ENCODE results near the gene MRGPRG.
"Not testable (repeated sequence)": the region's sequence is repeated elsewhere in the genome, so short reads cannot be mapped to it uniquely, and the experiment has no call there.

Gene MRGPRG

DNA sequence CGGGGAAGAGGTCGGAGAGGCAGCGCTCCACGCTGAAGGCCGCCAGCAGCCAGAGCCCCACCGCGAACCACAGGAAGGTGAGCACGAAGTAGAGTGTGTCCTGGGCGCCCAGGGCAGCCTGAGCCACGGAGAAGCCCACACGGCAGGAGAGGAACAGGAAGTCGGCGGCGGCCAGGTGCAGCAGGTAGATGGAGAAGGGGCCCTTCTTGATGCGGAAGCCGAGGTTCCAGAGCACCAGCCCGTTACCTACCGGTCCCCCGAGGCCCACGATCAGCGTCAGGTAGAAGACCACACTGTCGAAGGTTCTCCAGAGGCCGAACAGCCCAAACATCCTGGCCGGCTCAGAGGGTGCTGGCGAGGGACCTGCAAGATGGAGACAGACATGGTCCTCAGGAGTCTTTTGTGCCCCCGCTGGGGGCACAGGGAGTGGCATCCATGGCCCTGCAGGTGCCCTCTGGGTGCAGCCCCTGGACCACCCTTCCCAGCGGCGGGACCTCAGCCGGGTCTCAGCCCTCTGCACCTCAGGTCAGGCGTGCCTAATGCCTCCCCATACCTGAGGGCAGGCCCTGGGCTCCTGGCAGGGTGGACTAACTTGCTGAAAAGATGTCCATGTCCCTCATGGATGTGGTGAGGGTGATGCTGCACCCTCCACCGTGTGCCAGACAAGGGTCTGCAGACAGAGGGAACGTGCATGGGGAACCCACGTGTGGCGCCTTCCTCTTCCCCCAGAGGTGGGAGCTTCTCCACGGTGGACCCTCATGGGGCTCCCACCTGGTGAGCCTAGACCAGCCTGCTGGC, at the start of gene MRGPRG:
MRGPRG (minus strand) TSS at position 331 of the 798 bp plus-strand sequence; CDS start at position 331, 0 bp downstream.
- DNase-seq: no peak

DNA sequence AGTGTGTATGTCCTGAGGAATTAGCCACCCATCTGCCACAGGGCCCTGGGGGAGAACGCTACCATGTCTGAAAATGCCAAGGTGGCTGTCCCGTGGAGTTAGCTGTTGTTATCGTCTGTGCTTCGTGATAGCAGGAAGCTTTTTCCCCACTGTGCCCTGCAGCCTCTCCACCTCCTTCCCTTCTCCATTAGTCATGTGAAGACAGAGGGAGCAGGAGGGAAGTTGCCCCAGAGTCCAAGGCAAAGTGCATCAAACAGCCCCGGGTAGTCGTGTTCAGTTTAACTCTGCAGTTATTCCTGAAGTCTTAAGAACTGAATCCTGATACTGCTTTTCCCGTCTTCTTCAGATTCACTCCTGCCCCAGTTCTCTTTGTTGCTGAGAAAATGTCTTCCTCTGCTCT, 43.9 kb upstream of the MRGPRG start:
- DNase-seq: not testable (repeated sequence)

DNA sequence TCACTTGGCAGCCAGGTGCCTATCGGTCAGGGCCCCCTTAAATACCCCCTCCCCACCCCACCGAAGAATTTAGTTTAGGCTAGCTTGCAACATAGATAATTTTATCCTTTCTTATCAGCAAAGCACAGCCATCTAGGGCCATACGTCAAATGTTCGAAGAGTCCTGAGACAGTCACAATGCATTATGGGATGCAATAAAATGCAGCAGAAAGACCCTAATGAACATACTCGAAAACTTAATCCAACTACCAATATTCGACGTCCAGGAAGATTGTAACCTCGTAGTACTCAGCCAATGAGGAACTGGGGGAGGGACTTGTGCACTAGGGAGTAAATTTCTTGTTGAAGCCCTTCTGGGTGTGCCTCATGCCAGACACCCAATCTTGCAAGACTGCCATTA, 43.2 kb upstream of the MRGPRG start:
- DNase-seq: not testable (repeated sequence)

DNA sequence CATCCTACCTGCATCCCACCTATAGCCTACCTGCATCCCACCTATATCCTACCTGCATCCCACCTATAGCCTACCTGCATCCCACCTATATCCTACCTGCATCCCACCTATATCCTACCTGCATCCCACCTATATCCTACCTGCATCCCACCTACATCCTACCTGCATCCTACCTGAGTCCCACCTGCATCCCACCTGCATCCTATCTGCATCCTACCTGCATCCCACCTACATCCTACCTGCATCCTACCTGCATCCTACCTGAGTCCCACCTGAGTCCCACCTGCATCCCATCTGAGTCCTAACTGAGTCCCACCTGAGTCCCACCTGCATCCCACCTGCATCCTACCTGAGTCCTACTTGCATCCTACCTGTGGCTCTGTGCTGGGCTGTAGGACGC, 38.9 kb upstream of the MRGPRG start:
- not testable (repeated sequence) for DNase-seq

DNA sequence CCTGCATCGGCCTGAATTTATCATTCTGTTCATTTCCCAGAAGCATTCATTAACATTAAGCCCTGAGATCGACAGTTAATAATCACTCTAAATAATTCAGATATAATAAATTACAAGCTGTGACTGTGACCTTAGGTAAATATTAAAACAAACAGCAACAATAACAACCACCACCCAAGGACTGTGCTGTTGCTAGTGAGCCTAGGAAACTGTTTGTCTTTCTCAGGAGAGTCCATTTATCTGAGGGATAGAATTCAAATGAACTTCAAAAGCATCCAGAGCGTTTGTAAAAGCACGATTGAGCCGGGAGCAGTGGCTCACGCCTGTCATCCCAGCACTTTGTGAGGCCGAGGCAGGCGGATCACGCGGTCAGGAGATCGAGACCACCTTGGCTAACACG, 36.6 kb upstream of the MRGPRG start:
- DNase-seq: not testable (repeated sequence)

GRCh38 chr11:3254773-3255172, 36.2 kb upstream of the MRGPRG start:
- DNase-seq: not testable (repeated sequence)

GRCh38 chr11:3245071-3245470, 26.5 kb upstream of the MRGPRG start:
- no peak for DNase-seq

GRCh38 chr11:3243880-3244279, 25.3 kb upstream of the MRGPRG start:
- no peak for DNase-seq

DNA sequence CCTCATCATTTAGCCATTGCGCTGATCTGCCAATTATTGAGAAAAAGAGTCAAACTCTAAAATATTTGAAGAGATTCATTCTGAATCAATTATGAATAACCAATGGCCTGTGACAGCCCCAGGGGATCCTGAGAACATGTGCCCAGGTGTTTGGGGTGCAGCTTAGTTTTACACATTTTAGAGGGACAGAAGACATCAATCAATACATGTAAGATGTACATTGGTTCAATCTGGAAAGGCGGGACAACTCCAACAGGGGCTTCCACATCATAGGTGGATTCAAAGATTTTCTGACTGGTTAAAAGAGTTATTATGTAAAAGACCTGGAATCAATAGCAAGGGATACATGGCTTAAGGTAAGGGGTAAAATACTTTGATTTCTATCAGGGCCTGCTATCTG, 18.5 kb upstream of the MRGPRG start:
- DNase-seq: no peak

DNA sequence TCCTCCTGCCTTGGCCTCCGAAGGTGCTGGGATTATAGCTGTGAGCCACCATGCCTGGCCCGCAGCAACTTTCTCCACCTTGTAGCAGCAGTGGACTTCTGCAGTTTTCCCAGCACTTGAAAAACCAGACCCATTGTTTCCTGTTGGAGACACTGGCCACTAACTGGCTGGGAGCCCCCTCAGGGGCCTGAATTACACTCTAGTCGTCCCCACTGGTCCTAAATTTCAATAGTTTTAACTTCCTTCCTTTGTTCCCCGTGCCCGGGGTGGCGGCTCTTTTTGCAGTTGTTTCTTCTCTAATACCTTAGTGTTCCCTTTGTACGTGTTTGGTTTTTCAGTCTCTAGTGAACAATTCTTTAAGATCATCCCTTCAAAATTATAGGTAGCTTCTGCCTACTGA, 16.2 kb upstream of the MRGPRG start:
- no peak for DNase-seq

DNA sequence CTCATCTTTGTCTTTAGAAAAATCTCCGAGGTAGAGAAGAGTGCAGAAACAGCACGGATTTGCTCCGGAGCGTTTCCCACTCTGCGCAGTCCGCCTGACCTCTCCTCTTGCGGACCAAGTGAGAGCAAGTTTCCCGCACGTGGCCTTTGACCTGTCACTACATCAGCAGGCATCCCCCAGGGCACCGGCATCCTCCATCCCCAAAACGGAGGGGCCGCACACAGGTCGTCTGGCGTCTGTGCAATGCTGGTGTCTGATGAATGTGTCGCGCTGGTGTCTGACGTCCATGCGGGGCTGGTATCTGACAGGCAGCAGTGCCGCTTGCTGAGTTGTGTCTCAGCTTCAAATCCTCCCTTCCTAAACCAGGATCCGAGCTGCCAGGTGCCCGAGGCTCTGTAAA, 14.3 kb upstream of the MRGPRG start:
- DNase-seq: no peak

DNA sequence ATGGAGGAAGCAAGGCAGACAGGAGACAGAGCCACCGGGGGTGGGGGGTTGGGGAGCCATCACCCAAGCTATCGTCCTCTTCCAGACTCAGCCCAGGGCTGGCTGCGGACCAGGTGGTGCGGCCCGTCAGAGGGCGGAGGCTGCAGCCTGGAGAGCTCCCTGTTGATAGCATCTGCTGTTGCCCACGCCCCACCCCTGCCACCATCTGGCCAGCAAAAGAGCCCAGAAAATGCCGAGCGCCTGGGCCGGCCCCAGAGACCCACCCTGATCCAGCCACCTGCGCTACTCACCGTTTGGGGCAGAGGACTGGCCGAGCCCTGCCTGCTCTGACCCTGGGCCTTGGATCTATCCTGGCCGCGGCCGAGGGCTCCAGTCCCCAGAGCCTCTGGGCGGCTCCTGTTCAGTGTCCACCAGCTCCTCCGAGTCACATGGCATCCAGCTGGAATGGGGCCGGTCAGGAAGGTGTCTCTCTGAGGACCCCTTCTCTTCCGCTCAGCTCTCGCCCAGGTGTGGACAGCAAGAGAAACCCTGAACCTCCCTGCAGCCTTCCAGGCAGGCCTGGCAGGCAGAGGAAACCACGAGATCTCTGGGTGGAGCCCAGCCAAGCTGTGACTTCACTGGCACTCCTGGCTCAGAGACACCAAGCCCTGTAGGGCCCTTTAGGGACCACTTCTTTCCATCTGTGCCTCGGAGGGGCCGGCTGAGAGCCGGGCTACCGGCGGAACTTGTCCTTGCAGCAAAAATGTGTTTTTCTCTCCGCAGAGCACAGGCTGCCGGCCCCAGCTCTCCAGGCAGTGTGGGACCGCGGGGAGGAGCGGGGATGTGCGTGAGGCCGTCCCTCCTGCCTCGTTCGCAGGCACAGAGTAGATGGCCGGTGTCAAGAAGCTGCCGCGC, 13.5 kb upstream of the MRGPRG start, which contains the start of gene MRGPRE:
MRGPRE (minus strand) TSS at position 567 of the 894 bp plus-strand sequence. CDS start 3,618 bp downstream, outside the sequence.
- DNase-seq: no peak

GRCh38 chr11:3231550-3231850, 12.9 kb upstream of the MRGPRG start:
- DNase-seq: no peak

DNA sequence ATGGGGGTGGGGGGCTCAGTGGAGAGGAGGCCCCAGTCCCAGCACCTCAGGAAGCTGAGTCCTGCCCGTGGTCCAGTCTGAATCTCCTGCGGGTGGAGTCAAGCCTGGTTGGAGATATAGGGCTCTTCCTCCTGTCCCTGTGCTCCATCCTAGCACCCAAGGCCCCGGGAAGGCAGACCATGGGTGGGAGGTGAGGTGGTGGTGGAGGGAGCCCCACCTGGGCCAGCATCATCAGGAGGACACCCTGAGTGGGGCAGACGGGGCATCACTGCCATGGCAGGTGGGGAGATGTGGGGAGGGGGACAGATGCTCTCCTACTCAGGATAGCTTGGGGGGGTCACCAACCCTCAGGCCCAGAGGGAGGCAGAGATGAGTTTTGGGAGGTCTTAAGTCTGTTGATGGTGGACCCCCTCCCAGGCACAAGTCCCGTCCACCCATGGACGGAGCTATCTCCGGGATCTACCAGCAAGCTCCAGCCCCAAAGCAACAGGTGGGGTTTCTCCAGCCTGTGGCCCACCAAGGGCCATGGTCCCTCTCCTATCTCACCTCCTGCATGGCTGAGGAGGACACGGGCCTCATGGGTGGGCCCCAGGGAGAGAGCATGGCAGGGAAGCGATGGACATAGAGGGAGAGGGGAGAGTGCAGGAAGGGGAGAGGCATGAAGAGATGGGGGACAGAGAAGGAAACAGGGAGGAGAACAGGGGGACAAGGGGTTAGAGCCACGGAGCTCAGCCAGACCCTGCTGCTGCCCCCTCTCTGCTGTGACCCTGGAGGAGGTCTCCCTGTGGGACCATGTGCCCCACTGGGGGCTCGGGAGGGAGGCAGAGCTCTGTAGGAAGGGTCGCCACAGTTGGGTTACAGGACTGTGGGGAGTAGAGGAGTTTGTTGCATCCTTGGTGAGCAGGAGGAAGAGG, 12.3 kb upstream of the MRGPRG start:
- DNase-seq: no peak

DNA sequence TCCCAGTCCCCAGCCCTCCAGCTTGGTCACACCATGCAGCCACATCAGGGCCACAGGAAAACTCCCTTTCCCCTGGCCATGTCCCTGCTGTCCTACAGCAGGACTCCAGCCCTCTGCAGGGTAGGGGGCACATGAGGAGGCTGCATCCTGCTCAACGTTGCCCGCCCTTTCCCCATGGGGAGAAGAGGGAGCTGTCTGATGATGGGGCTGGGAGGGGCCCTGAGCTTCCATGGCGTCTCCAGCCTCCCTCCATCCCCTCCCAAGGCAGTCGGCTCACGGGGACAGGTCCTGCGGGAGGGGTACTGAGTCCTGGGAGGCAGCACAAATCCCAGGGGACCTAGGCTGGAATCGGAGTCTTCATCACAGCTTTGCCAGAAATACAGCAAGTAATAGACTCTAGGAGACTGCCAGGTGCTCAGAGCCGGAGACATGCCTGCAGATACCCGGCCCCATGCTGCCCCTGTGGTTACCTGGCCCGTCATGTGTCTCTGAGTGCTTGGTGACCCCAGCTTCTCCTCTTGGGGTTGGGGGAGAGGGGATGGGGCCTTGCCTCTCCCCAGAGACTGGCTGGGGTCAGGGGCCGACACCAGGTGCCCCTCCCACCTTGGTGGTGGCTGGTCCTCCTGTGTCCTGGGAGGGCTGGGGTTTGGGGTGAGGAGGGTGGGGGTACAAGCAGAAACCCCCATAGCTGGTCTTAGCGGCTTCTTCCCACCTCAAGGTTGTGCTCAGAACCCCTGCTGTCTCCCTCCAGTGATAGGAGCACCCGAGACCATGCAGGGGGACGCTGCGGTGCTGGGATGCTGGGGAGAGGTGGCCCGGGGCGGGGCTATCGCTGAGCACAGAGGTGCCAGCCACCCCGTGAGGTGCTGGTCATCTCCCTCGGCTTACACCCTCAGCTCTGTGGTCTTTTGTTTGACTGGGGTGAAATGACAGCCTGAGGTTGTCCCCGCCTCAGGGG, 11.3 kb upstream of the MRGPRG start:
- no peak for DNase-seq

DNA sequence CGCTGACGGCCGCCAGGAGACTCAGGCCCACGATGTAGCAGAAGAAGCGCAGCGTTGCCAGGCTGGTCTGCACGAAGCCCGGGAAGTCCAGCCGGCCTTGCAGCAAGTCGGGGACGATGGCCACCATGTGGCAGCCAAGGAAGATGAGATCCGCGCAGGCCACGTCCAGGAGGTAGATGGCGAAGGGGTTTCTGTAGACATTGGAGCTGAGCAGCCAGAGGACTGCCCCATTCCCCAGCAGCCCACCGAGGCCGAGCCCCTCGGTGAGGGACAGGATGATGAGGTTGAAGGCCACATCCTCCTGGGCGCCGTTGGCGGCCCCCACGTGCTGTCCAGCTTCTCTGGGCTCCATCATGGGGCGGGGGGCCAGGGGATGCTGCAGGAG, 9.8 kb upstream of the MRGPRG start:
- no peak for DNase-seq

DNA sequence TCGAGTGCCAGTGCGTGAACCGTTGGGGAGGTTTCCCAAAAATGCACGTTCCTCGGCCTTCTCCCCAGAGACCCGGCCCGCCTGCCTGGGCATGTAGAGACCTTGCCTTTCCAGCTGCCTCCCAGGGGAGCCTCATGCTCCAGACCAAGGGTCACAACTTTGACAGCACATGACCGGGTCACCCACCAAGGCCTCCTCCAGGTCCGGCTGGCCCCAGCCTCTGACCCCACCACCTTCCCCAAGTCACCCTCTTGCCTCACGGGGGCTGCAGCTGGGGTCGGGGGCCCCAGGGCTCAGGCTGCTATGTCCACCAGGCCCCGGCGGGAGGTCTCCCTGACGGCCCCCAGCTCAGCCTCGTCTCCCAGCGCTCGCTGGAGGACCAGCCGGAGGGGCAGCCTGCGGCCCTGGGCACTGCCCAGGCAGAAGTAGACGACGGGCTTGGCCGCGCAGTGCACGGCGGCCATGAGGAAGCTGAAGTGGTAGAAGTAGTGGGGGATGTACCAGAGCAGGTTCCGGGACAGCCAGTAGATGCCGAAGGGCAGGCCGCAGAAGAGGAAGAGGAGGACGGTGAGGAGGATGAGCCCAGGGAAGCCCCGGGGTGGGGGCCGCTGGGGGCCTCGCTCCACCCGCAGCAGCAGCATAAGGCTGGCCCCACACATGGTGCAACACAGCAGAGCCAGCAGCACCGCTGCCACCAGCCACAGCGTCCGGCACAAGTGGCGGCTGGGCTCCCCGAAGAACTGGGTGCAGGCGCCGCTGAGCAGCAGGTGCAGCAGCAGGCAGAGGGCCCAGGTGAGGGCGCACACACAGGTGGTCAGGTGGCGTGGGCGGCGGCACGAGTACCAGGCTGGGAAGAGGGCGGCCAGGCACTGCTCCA, 9.2 kb upstream of the MRGPRG start:
- no peak for DNase-seq

DNA sequence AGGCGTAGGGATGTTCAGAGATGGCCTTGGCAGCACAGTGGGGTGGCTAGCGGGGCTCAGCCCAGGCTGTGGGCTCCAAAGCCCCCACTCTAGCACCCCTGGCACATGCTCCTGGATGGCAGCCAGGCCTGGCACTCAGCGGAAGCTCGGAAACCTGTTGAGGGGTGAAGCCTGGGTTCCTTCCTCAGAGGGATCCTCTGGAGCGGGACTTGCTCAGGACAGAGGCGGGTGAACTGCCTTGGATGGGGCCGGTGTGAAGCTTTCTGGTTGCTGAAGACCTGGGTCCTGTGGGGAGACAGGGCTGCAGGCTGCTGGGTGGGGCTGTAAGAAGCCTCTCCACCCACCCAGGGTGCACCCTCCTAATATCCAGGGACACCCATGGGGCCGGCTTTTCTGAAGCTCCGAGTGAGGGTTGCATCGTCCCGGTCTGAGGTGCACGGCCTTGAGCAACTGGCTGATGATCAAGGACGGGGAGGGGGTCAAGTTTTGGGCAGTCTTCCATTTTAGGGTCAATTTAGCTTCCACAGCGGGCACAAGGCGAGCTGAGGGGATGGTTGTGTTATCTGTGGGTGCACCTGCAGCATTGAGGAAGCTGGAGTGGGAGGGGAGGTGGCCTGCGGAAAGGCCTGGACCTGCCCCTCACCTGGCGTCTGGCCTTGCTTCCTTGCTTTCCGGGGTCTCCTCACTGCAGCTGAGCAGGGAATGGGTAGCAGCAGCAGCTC, 8.4 kb upstream of the MRGPRG start:
- DNase-seq: no peak

GRCh38 chr11:3225826-3226750, 7.5 kb upstream of the MRGPRG start:
- DNase-seq: no peak
